ENCODE results near the gene RIMS3. TPM values are rescaled to one million over a fixed set of nuclear protein-coding genes. Genes with fewer than 3 reads are reported as not detected.

The RIMS3 gene
- total RNA-seq = 0.99 TPM

GRCh38 chr1:40665335-40666171, at the start of gene RIMS3:
TSS of gene RIMS3 (minus strand) at chr1:40665682. CDS start at chr1:40641925, 23,757 bp downstream.

GRCh38 chr1:40691538-40692428, 26.3 kb upstream of the RIMS3 start, which contains the start of gene NFYC:
TSS of gene NFYC (plus strand) at chr1:40691704. CDS start at chr1:40738844, 47,140 bp downstream.

Other genes starting within 250 kb of the RIMS3 start
- 2.9 TPM for gene ZFP69B, start 215.2 kb downstream of the RIMS3 start, total RNA-seq
- gene ZFP69, start 188.4 kb downstream of the RIMS3 start, total RNA-seq = 3.0 TPM
- gene EXO5, start 156.9 kb downstream of the RIMS3 start, total RNA-seq = 7.4 TPM
- 8.1 TPM for gene ZNF684, start 134.0 kb downstream of the RIMS3 start, total RNA-seq
- 68.7 TPM for gene NFYC, start 26.0 kb upstream of the RIMS3 start, total RNA-seq
- 8.6 TPM for gene KCNQ4, start 118.1 kb upstream of the RIMS3 start, total RNA-seq
- 15.0 TPM for gene CITED4, start 196.7 kb upstream of the RIMS3 start, total RNA-seq

Data from metanephros (tissue), 1 donor.